Gastroesophageal sphincter (tissue), 4 donors: ENCODE data around the gene PPAN. TPM values are rescaled to one million over a fixed set of nuclear protein-coding genes. Genes with fewer than 3 reads are reported as not detected.

Source experiments
- ATAC-seq: fragments of 150-250 bp; one replicate; pipeline ENCODE4 v1.9.1; 2016; ENCODE audit warnings: mild to moderate bottlenecking, moderate library complexity
- H3K27ac ChIP-seq, 4 donors: fragments of 200-600 bp; sonication (generic) in 3 of 4; 1 replicate in 3 of 4; 2 replicates in 1 of 4; pipeline ENCODE4 v1.5.1; 2016 to 2019
- H3K27me3 ChIP-seq: fragments of 200-600 bp; sonication (generic); one replicate; pipeline ENCODE4 v1.5.1; 2019
- H3K36me3 ChIP-seq, 2 donors: fragments of 200-600 bp; sonication (generic); one replicate each; pipeline ENCODE4 v1.5.1; 2019; ENCODE audit warnings: control low read depth in 1 of 2
- H3K4me1 ChIP-seq, 3 donors: fragments of 200-600 bp; sonication (generic); 1 replicate in 2 of 3; 2 replicates in 1 of 3; pipeline ENCODE4 v1.5.1; 2016 to 2019; ENCODE audit warnings: control low read depth in 2 of 3
- H3K4me3 ChIP-seq, 2 donors: fragments of 200-600 bp; sonication (generic); one replicate each; pipeline ENCODE4 v1.5.1; 2019; ENCODE audit warnings: mild to moderate bottlenecking in 1 of 2, moderate library complexity in 1 of 2
- H3K9me3 ChIP-seq, 3 donors: fragments of 200-600 bp; sonication (generic); one replicate each; pipeline ENCODE4 v1.5.1; 2017 to 2019; ENCODE audit warnings: control low read depth in 2 of 3
- EP300 ChIP-seq: sonication (generic); formaldehyde crosslinking; IDR thresholded peaks from one replicate; pipeline ENCODE4 v1.6.1; 2017; ENCODE audit warnings: antibody characterized with exemption, mild to moderate bottlenecking
- POLR2A ChIP-seq, 2 donors: fragments of 450-650 bp; IDR thresholded peaks; one replicate each; pipeline ENCODE4 v1.6.1; 2017; ENCODE audit warnings: antibody characterized with exemption in 2 of 2, mild to moderate bottlenecking in 2 of 2, moderate library complexity in 1 of 2
- POLR2AphosphoS5 ChIP-seq: sonication (generic); formaldehyde crosslinking; IDR thresholded peaks from one replicate; pipeline ENCODE4 v1.6.1; 2017; ENCODE audit warnings: antibody characterized with exemption
- WGBS, 2 donors: methylation state at CpG; one replicate each; pipeline ENCODE4 v1.1.5; 2018; ENCODE audit warnings: low coverage in 1 of 2; 5-methylcytosine and 5-hydroxymethylcytosine counted together
- total RNA-seq, 4 donors: library from RNA; depleted of rRNA; stranded (reverse); fragments of >200 nt; gene quantifications; one replicate each; pipeline ENCODE4 v1.1.0, GENCODE V29; 2016
- TF ChIP-seq, protein P1 (sequence below), 4 experiments: fragments of 200-600 bp in 2 of 4; fragments of 450-650 bp in 2 of 4; sonication (generic) in 1 of 4; IDR thresholded peaks; one replicate each; pipeline ENCODE4 v1.5.1; 2017 to 2019; ENCODE audit warnings: antibody characterized with exemption in 4 of 4, mild to moderate bottlenecking in 2 of 4, moderate library complexity in 2 of 4

PPAN gene
- total RNA-seq, 4 donors from 2014 or later = 22.7 to 40.3 (median 31.5) TPM

DNA sequence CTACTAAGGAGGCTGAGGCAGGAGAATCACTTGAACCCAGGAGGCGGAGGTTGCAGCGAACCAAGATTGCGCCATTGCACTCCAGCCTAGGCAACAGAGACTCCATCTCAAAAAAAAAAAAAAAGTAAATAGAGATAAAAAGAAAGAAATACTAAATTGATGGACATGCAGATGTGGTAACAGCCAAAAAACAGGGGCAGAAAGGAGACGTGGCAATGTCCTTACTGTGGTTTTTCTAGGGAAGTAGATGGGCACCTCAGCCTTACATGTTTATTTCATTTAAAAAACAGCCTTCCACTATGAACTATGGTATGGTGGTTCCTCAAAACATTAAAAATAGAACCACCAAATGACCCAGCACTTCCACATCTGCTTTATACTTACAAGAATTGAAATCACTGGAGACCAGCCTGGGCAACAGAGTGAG lies 20.1 kb downstream of the PPAN start:
- ATAC-seq = peak; percentile 41
- Histone ChIP-seq H3K27ac (no peak overlapping the region), H3K36me3 (peaks cover 0 to 51% of the 10 kb centered on the region in 2 donors), H3K4me1 (peaks cover 0 to 10% (median 0%) of the 10 kb centered on the region in 3 donors), H3K9me3 (no peaks in the 10 kb centered on the region), H3K27me3 (no peaks in the 10 kb centered on the region), H3K4me3 (no peak overlapping the region)
- WGBS, 2 donors = 79 to 83% methylated on average over 1 to 4 of the region's 4 CpGs
- TF ChIP-seq POLR2AphosphoS5 (no peak), EP300 (no peak), POLR2A (IDR thresholded peaks at IDR 0.05) (no peak)
- TF ChIP-seq, protein P1, sequence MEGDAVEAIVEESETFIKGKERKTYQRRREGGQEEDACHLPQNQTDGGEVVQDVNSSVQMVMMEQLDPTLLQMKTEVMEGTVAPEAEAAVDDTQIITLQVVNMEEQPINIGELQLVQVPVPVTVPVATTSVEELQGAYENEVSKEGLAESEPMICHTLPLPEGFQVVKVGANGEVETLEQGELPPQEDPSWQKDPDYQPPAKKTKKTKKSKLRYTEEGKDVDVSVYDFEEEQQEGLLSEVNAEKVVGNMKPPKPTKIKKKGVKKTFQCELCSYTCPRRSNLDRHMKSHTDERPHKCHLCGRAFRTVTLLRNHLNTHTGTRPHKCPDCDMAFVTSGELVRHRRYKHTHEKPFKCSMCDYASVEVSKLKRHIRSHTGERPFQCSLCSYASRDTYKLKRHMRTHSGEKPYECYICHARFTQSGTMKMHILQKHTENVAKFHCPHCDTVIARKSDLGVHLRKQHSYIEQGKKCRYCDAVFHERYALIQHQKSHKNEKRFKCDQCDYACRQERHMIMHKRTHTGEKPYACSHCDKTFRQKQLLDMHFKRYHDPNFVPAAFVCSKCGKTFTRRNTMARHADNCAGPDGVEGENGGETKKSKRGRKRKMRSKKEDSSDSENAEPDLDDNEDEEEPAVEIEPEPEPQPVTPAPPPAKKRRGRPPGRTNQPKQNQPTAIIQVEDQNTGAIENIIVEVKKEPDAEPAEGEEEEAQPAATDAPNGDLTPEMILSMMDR (IDR thresholded peaks at IDR 0.05) = no peak

DNA sequence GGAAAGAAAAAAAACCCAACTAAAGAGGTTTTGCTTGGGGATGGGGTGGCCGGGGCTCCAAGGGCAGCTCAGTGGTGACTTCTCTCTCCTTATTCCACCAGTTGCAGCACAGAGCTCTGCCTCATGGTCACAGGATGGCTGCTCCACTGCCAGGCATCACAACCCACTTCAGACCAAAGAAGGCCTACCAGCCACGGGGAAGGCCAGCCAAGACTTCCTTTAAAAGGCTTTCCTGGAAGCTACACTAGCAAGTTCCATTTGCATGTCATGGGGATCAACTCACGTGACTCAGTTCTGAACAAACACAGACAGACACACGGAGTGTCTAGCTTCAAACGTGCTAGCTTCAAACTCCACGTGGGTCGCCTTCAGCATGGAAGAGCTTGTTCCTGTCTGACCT lies 26.7 kb downstream of the PPAN start:
- Histone ChIP-seq H3K27ac (no peak overlapping the region), H3K36me3 (peaks cover 0 to 97% of the 10 kb centered on the region in 2 donors)
- TF ChIP-seq, protein P1 (IDR thresholded peaks at IDR 0.05) = no peak
- no peak for TF ChIP-seq POLR2AphosphoS5
- no peak for TF ChIP-seq EP300
- TF ChIP-seq POLR2A (IDR thresholded peaks at IDR 0.05) = no peak

DNA sequence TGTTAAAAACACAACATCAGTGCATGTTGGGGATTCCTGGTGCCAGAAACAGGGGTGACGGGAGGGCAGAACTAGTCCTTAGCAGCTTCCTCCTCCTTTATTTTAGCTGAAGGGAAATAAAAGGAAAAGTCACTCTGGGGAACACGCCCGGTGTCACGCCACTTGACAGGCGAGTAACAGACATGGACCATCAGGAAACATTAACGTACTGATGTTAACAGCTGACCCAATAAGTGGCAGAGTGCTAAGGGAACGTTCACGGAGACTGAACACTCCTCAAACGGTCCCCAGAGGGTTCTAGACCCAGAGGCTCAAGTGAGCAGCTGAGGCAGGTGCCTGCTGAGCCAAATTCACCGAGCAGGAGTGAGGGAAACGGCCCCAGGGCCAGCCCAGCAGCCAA lies 27.4 kb downstream of the PPAN start:
- Histone ChIP-seq H3K36me3 (peaks cover 0 to 98% of the 10 kb centered on the region in 2 donors), H3K9me3 (no peaks in the 10 kb centered on the region), H3K4me1 (no peaks in the 10 kb centered on the region), H3K27ac (no peak overlapping the region), H3K27me3 (no peaks in the 10 kb centered on the region), H3K4me3 (no peak overlapping the region)
- TF ChIP-seq POLR2A (IDR thresholded peaks at IDR 0.05) (no peak), EP300 (no peak), POLR2AphosphoS5 (no peak)
- TF ChIP-seq, protein P1 (IDR thresholded peaks at IDR 0.05) = no peak
- 60 to 73% methylated on average over 1 to 9 of the region's 11 CpGs for WGBS, 2 donors
- no peak for ATAC-seq

More for the DNA sequence above, 26.7 kb downstream of the PPAN start:
- ATAC-seq = no peak
- H3K4me1 ChIP-seq = no peaks in the 10 kb centered on the region
- no peaks in the 10 kb centered on the region for H3K27me3 ChIP-seq
- no peaks in the 10 kb centered on the region for H3K9me3 ChIP-seq
- 98 to 99% methylated on average over 6 of the region's 7 CpGs for WGBS, 2 donors
- H3K4me3 ChIP-seq = no peak overlapping the region

DNA sequence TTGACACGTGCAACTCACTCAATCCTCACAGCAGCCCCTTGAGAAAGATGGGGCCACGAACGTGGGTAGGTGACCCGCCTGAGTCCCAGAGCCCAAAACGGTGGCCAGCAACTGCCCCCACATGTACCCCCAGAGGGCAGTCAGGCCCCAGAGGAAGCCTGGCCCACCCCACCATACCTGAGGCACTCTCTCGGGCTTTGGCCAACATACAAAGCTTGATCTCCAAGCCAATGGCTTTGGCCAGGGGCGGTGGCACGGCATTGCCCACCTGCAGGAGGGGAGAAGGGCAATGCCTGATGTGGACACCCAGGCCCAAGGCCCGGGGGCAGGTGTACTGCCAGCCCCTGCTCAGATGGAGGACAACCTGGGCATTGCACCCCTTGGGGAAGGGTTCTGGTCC lies 27.9 kb downstream of the PPAN start:
- no CpG with 5 or more reads among the region's 9 CpGs for WGBS, 2 donors
- Histone ChIP-seq H3K9me3 (no peaks in the 10 kb centered on the region), H3K4me1 (no peaks in the 10 kb centered on the region), H3K36me3 (peaks cover 0 to 98% of the 10 kb centered on the region in 2 donors), H3K27me3 (no peaks in the 10 kb centered on the region), H3K4me3 (no peak overlapping the region), H3K27ac (no peak overlapping the region)
- TF ChIP-seq POLR2A (IDR thresholded peaks at IDR 0.05) (no peak), EP300 (no peak), POLR2AphosphoS5 (no peak)
- TF ChIP-seq, protein P1 (IDR thresholded peaks at IDR 0.05) = no peak
- ATAC-seq = no peak

DNA sequence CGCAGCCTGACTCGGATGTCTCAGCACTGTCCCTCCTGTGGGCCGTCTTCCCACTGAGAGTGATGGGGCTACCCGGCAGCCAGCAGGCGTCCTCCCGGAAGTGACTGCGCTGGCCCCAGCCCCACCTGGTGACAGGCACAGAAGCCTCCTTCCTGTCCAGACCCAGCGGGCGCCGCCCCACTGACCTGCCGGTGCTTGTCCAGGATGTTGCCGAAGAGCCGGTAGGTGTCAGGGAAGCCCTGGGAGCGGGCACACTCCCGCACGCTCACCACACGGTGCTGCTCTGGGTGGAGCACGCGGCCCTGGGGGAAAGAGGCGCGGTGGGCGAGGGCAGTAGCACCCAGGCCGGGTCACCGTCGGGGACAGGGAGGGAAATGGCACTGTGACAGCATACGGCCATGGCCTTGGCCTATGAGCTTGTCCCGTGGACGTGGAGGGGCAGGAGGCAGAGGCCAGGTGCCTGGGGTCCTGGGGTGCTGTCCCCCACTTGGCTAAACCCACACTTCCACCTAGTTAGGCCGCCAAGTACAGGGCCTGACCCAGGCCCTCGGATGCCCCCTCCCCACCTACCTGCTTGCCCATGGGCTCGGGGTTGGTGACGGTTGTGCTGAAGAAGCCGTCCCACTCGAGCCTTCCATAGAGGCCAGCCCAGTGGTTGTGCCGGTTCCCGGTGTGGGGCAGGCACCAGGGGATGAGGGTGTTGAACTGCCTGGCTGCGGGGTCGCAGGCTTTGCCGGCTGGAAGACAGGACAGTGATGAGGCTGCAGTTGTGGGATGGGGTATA lies 29.6 kb downstream of the PPAN start:
- Histone ChIP-seq H3K9me3 (no peaks in the 10 kb centered on the region), H3K27ac (no peak overlapping the region), H3K27me3 (no peaks in the 10 kb centered on the region), H3K4me1 (no peaks in the 10 kb centered on the region), H3K36me3 (peaks cover 0 to 99% of the 10 kb centered on the region in 2 donors), H3K4me3 (no peak overlapping the region)
- TF ChIP-seq, protein P1 (IDR thresholded peaks at IDR 0.05) = no peak
- TF ChIP-seq POLR2AphosphoS5 (no peak), POLR2A (IDR thresholded peaks at IDR 0.05) (no peak), EP300 (no peak)
- ATAC-seq = peak; percentile 7
- 76% methylated on average over 7 of the region's 39 CpGs; no CpG with 5 or more reads in 1 of the 2 donors for WGBS, 2 donors
